GM12801 (cell line): ENCODE measurements around the gene ELFN1.

Source experiments
- CTCF ChIP-seq: IDR thresholded peaks from one replicate; pipeline ENCODE4 v1.5.1; 2011; ENCODE audit warnings: control low read depth; ENCODE audit not compliant: insufficient read length; ENCODE audit errors: extremely low read depth

The ELFN1 gene

GRCh38 chr7:1754345-1754908 lies 84.3 kb downstream of the ELFN1 start:
- TF ChIP-seq CTCF: no peak

DNA sequence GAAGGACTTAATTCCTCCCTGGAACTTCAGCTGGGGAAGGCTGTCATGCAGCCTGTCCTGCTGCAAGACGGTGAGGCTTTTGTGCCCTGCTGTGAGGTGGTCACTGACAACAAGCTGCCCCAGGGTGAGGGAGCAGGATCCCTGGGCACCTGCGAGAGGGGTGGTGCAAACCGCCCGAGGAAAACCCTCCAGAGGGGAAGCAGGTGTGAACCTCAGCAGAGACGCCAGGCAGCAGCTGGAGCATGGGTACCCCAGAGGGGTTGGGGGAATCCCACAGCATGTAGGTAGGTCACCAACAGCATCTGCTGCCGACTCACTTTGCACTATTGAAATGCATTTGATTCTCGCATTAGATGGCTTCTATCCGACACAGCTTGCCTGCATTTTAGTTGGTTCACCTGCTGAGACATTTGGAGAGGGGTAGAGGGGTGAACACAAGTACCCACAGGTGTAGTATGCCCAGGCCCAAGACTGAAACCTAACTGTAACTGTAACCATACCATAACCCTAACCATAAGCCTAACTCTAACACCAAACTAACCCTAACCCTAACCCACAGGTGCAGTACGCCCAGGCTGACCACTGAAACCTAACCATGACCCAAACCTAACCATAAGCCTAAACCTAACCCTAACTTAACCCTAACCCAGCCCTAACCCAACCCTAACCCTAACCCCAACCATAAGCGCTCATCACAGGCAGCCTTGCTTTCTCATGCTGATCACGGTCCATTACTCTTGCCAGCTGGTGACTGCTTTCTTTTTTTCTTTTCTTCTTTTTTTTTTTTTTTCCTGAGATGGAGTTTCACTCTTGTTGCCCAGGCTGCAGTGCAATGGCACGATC lies 85.9 kb downstream of the ELFN1 start:
- TF ChIP-seq CTCF: no peak

DNA sequence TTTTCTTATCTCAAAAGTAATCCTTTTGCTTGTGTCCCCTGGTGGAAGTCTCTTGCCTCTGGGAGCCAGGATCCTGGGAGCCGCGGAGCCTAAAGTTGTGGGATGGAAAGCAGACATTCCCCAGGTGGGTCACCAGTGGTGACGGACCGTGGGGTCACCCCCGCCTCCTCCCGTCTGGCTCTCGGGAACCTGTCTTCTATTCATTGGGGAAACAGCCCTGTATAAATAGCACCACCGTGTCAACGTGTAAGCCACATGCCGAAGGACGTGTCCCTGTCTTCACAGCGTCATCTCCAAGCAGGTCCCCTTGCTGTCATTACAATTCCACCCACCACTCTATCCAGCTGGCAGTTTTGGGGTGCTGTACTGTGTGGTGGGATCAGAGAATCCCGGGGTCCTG lies 87.5 kb downstream of the ELFN1 start:
- no peak for TF ChIP-seq CTCF

DNA sequence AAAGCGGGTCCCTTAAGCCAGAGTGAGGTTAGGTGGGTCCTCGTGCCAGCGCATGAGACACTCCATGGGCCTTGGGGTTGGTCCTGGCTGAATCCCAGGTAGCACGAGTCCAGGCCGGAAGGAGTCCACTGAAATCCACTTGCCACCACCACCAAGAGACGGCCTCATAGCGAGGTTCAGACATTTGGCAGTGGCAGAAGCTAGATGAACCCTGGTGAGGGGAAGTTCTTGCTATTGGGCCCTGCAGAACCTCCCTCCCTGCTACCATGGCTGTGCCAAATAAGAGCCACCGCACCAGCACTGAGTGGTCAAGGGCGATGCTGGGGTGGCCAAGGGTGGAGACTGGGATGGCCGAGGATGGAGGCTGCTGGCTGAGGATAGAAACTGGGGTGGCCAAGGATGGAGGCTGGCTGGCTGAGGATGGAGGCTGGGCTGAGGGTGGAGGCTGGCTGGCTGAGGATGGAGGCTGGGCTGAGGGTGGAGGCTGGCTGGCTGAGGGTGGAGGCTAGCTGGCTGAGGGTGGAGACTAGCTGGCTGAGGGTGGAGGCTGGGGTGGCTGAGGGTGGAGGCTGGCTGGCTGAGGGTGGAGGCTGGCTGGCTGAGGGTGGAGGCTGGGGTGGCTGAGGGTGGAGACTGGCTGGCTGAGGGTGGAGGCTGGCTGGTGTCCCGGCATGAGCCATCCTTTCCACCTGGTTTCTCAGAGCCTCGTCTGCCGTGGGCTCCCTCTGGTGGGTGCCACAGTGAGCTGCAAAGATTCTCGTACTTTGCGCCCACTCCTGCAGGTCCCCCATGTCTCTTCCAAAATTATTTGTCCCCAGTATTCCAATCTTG lies 88.2 kb downstream of the ELFN1 start:
- no peak for TF ChIP-seq CTCF

DNA sequence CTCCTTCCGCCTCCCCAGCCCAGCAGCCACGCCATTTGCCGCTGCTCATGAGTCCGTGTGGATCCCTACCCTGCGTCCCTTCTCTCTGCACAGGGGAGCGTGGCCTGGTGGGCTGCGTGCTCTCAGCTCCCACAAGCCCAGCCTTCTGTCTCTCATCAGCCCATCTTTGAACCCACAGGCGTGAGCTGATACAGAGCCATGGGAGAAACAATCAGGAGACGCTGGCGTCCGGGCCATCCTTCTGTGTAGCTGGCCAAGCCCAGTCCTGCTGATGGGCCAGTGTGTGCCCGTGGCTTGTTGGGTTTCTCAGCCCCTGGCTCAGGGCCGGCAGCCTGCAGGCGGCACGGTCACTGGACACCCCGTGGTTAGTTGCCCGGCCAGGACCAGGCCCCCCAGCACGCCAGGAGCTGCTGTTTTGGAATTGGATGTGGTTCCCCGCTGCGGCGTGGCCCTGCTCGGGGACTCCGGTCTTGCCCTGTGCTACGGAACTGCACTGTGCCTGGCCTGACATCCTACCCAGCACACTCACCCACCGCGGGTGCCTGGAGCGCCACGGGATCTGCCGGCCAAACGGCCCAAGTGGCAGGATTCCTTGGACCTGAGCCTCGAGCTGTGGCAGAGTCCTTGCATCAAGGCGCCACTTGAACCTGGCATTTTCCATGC lies 88.9 kb downstream of the ELFN1 start:
- TF ChIP-seq CTCF: no peak

GRCh38 chr7:1761097-1761496 lies 91.0 kb downstream of the ELFN1 start:
- no peak for TF ChIP-seq CTCF

DNA sequence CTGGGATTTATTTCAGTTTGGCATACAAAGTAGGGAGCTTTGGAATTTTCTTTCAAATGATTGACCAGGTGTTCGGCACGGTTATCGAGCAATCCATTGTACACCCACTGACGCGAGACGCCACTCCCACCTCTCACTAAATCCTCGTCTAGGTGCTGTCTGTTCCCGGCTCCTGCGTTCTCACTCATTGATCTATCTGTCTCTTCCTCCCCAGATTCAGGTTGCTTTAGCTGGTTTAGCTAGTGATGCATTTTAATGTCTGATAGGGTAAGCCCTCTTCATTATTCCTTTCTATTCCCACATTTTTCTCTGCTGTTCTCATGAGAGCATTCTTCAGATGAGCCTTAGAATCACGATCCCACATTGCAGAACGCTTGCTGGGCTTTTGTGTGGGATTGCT lies 91.7 kb downstream of the ELFN1 start:
- no peak for TF ChIP-seq CTCF
